HepG2 (cell line): ENCODE measurements around the gene TPRX1. TPM values are rescaled to one million over a fixed set of nuclear protein-coding genes. Genes with fewer than 3 reads are reported as not detected.

ENCODE experiments used
- ATAC-seq: fragments of 200-7000 bp; cut with Tn5 transposase; 3 replicates; pipeline ENCODE4 v1.9.1; 2020; ENCODE audit warnings: mild to moderate bottlenecking, moderate library complexity
- BruUV-seq: library from RNA; stranded (reverse); fragments of 400-500 nt; replicated peaks from 2 replicates; lab custom pipeline; 2021; lab: Mats Ljungman, UMichigan
- CTCF ChIA-PET: fragments of 300-600 bp; formaldehyde crosslinking; extraction: SDS; loops from one replicate; lab custom pipeline; 2021; ENCODE audit warnings: low total read pairs, inconsistent platforms, low intra/inter-chr PET ratio; lab: Yijun Ruan, JAX
- POLR2A ChIA-PET: fragments of 350-600 bp; sonication (Branson Sonifier 250); formaldehyde crosslinking; loops from one replicate; lab custom pipeline; 2020; ENCODE audit warnings: antibody characterized with exemption, inconsistent platforms; lab: Yijun Ruan, JAX
- DNase-seq: peaks from one replicate; pipeline ENCODE4 v3.0.0-alpha.2; 2015; ENCODE audit warnings: low spot score
- FAIRE-seq: peaks from 3 replicates; lab custom pipeline; 2011; peaks lifted over from hg19 to GRCh38; lab: Jason Lieb, UNC
- H2AFZ ChIP-seq: one replicate; pipeline ENCODE4 v1.6.1; 2011; ENCODE audit warnings: low read length, inconsistent platforms
- H3K27ac ChIP-seq: fragments of 300-600 bp; 3 replicates; pipeline ENCODE4 v1.8.0; 2011; ENCODE audit warnings: mixed run types, mild to moderate bottlenecking, mixed read lengths, low read length, inconsistent platforms; ENCODE audit not compliant: insufficient read depth; ENCODE audit errors: extremely low read length
- H3K27me3 ChIP-seq, 2 experiments: fragments of 200-600 bp in 1 of 2; 2 replicates in 1 of 2; 3 replicates in 1 of 2; pipeline versions ENCODE4 v1.6.0 to v1.8.0; 2011; ENCODE audit warnings: low read length in 2 of 2, mild to moderate bottlenecking in 2 of 2, moderate library complexity in 2 of 2, inconsistent platforms in 1 of 2; ENCODE audit not compliant: insufficient read depth in 2 of 2, control insufficient read depth in 1 of 2
- H3K36me3 ChIP-seq, 2 experiments: fragments of 200-600 bp in 1 of 2; replicated peaks in 1 of 2; 2 replicates in 1 of 2; 3 replicates in 1 of 2; pipeline versions ENCODE4 v1.5.1 to v1.8.0; 2011; ENCODE audit warnings: low read length in 2 of 2, inconsistent platforms in 1 of 2; ENCODE audit not compliant: insufficient read depth in 2 of 2, control insufficient read depth in 1 of 2
- H3K4me1 ChIP-seq: 2 replicates; pipeline ENCODE4 v1.5.1; 2012; ENCODE audit warnings: low read length, inconsistent platforms; ENCODE audit not compliant: insufficient read depth
- H3K4me2 ChIP-seq: 2 replicates; pipeline ENCODE4 v1.6.0; 2011; ENCODE audit warnings: low read depth, low read length, inconsistent platforms
- H3K4me3 ChIP-seq, 3 experiments: fragments of 200-600 bp in 1 of 3; sonication (generic), shearing (Covaris generic) in 1 of 3; replicated peaks in 1 of 3; 2 replicates each; pipeline ENCODE4 v1.5.1; 2011 to 2016; ENCODE audit warnings: low read length in 3 of 3, inconsistent platforms in 2 of 3, low read depth in 2 of 3, mild to moderate bottlenecking in 2 of 3, control low read depth in 1 of 3, mixed read lengths in 1 of 3; ENCODE audit not compliant: insufficient read depth in 1 of 3
- H3K79me2 ChIP-seq: one replicate; pipeline ENCODE4 v1.6.1; 2011; ENCODE audit warnings: low read length, inconsistent platforms; ENCODE audit not compliant: insufficient read depth
- H3K9ac ChIP-seq: 2 replicates; pipeline ENCODE4 v1.6.0; 2011; ENCODE audit warnings: mild to moderate bottlenecking, low read depth, low read length, inconsistent platforms; ENCODE audit not compliant: insufficient read depth
- H3K9me3 ChIP-seq: 2 replicates; pipeline ENCODE4 v1.5.1; 2012; ENCODE audit warnings: mild to moderate bottlenecking, low read length
- H4K20me1 ChIP-seq: 2 replicates; pipeline ENCODE4 v1.6.0; 2011; ENCODE audit warnings: inconsistent platforms, mild to moderate bottlenecking, low read length, moderate library complexity; ENCODE audit not compliant: insufficient read depth
- AGO1 ChIP-seq: fragments of 200-400 bp; formaldehyde crosslinking; IDR thresholded peaks from 2 replicates; pipeline ENCODE4 v1.6.1; 2017; ENCODE audit warnings: mild to moderate bottlenecking, low read depth, low read length, moderate library complexity; ENCODE audit not compliant: poor library complexity, severe bottlenecking
- ARID2 ChIP-seq: sonication (generic); formaldehyde crosslinking; IDR thresholded peaks from 2 replicates; pipeline ENCODE4 v1.8.1; 2022; ENCODE audit warnings: mild to moderate bottlenecking, missing genetic modification reagents, borderline replicate concordance
- ATM ChIP-seq: fragments of 450-650 bp; IDR thresholded peaks from 2 replicates; pipeline ENCODE4 v1.7.1; 2017; ENCODE audit warnings: mild to moderate bottlenecking, borderline replicate concordance
- CBFB ChIP-seq: sonication (generic); formaldehyde crosslinking; IDR thresholded peaks from 2 replicates; pipeline ENCODE4 v1.4.0; 2020; ENCODE audit warnings: missing genetic modification reagents
- CEBPG ChIP-seq: IDR thresholded peaks from 2 replicates; pipeline ENCODE4 v1.6.1; 2016
- NFKBIZ ChIP-seq: IDR thresholded peaks from 2 replicates; pipeline ENCODE4 v1.6.1; 2018; ENCODE audit warnings: missing genetic modification reagents, missing compliant biosample characterization
- NR2F1 ChIP-seq, 2 experiments: fragments of 450-650 bp in 1 of 2; formaldehyde crosslinking in 1 of 2; IDR thresholded peaks; 2 replicates each; pipeline versions ENCODE4 v1.5.0 to v1.6.1; 2016 to 2020; ENCODE audit warnings: mild to moderate bottlenecking in 1 of 2, missing compliant biosample characterization in 1 of 2, missing genetic modification reagents in 1 of 2, moderate library complexity in 1 of 2
- ZNF256 ChIP-seq: sonication (generic); formaldehyde crosslinking; conservative IDR thresholded peaks from 2 replicates; pipeline ENCODE4 v1.4.0; 2020; ENCODE audit warnings: missing genetic modification reagents
- WGBS: methylation state at CpG from one replicate; pipeline ENCODE4 v1.1.6; 2017; ENCODE audit warnings: low lambda C conversion rate; 5-methylcytosine and 5-hydroxymethylcytosine counted together
- in situ Hi-C: cut with HindIII; loops from 2 replicates; pipeline ENCODE4 v1.10.0; 2017; ENCODE audit warnings: low pct_unique_long_range_greater_than_20kb; ENCODE audit not compliant: extremely low pct_ligation_motif_present
- intact Hi-C: fragments of 100-400 bp; cut with micrococcal nuclease; formaldehyde crosslinking; loops from one replicate; pipeline ENCODE4 v1.10.0; 2022; ENCODE audit not compliant: unreplicated experiment
- polyA plus RNA-seq, 8 experiments: library from polyadenylated mRNA; depleted of rRNA in 3 of 8; stranded (reverse) in 7 of 8; unstranded in 1 of 8; fragments of >200 nt; fragmentation: Illumina TruSeq in 4 of 8; extraction: Trizol in 4 of 8; gene quantifications; 2 replicates each; pipeline versions ENCODE4 v1.2.1 to v1.2.3, GENCODE V29; 2011 to 2016; ENCODE audit warnings: low read depth in 4 of 8, missing spikeins in 1 of 8, mixed read lengths in 1 of 8; ENCODE audit not compliant: insufficient read depth in 1 of 8
- total RNA-seq, 5 experiments: library from RNA; depleted of rRNA; stranded (reverse); fragments of >200 nt; fragmentation: Illumina TruSeq; extraction: Trizol; gene quantifications; 2 replicates each; pipeline ENCODE4 v1.2.3, GENCODE V29; 2016; ENCODE audit warnings: low read depth in 1 of 5
- TF ChIP-seq, protein P1 (sequence below): sonication (generic); formaldehyde crosslinking; IDR thresholded peaks from 2 replicates; pipeline ENCODE4 v1.4.0; 2020; ENCODE audit warnings: missing genetic modification reagents, borderline replicate concordance
- TF ChIP-seq, protein P2 (sequence below): IDR thresholded peaks from 2 replicates; pipeline ENCODE4 v1.6.1; 2012; ENCODE audit warnings: inconsistent platforms
- TF ChIP-seq, protein P3 (sequence below): sonication (generic); formaldehyde crosslinking; IDR thresholded peaks from 2 replicates; pipeline ENCODE4 v1.4.0; 2020; ENCODE audit warnings: mild to moderate bottlenecking, missing genetic modification reagents
- TF ChIP-seq, protein P4 (sequence below): sonication (generic); formaldehyde crosslinking; IDR thresholded peaks from 2 replicates; pipeline ENCODE4 v1.5.1; 2020; ENCODE audit warnings: missing genetic modification reagents, mild to moderate bottlenecking, borderline replicate concordance

TPRX1 gene
- total and polyA plus RNA-seq, 2 of the 13 experiments (the other 11 are each of a cell fraction or from before 2014, with no cell fraction given): not detected

DNA sequence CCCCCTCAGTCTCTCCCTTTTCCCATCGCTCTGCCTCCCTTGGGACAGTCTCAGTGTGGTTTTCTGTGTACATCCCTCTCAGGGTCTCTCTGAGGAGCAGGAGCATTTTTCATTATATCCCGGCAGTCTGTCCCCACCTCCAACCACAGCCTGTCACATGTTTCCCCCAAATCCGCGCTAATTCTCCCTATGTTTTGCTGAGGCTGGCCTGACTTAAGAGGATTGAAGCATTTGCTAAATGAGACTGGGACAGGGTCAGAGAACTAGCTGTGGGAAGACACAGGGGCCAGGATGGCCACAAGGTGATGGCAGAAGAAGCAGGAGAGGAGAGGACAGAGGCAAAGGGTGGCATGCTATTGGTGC is 5.5 kb downstream of the TPRX1 start:
- ChIA-PET CTCF (no interaction called here), POLR2A (no interaction called here)
- 32% methylated on average over 4 of the region's 4 CpGs for WGBS
- H3K4me1 ChIP-seq: no peaks in the 10 kb centered on the region
- no peak overlapping the region for H3K27ac ChIP-seq
- no peaks in the 10 kb centered on the region for H3K36me3 ChIP-seq
- in situ Hi-C loops: no loop called here
- ATAC-seq (no peak), FAIRE-seq (no peak), DNase-seq (no peak)
- no peaks in the 10 kb centered on the region for H3K79me2 ChIP-seq
- no peak overlapping the region for H2AFZ ChIP-seq
- no peak overlapping the region for H3K9ac ChIP-seq
- no peak overlapping the region for H3K4me3 ChIP-seq
- H4K20me1 ChIP-seq: no peaks in the 10 kb centered on the region
- intact Hi-C loops: no loop called here
- peaks cover 0 to 13% of the 10 kb centered on the region in 2 experiments; a peak in 2 of 5 replicates for H3K27me3 ChIP-seq
- BruUV-seq: no TSS peak
- H3K4me2 ChIP-seq: no peak overlapping the region
- no peak for TF ChIP-seq ATM
- no peak for TF ChIP-seq AGO1
- TF ChIP-seq, protein P1, sequence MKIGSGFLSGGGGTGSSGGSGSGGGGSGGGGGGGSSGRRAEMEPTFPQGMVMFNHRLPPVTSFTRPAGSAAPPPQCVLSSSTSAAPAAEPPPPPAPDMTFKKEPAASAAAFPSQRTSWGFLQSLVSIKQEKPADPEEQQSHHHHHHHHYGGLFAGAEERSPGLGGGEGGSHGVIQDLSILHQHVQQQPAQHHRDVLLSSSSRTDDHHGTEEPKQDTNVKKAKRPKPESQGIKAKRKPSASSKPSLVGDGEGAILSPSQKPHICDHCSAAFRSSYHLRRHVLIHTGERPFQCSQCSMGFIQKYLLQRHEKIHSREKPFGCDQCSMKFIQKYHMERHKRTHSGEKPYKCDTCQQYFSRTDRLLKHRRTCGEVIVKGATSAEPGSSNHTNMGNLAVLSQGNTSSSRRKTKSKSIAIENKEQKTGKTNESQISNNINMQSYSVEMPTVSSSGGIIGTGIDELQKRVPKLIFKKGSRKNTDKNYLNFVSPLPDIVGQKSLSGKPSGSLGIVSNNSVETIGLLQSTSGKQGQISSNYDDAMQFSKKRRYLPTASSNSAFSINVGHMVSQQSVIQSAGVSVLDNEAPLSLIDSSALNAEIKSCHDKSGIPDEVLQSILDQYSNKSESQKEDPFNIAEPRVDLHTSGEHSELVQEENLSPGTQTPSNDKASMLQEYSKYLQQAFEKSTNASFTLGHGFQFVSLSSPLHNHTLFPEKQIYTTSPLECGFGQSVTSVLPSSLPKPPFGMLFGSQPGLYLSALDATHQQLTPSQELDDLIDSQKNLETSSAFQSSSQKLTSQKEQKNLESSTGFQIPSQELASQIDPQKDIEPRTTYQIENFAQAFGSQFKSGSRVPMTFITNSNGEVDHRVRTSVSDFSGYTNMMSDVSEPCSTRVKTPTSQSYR (CRISPR knock-in tag): no peak
- TF ChIP-seq, protein P2, sequence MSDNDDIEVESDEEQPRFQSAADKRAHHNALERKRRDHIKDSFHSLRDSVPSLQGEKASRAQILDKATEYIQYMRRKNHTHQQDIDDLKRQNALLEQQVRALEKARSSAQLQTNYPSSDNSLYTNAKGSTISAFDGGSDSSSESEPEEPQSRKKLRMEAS: no peak
- no peak for TF ChIP-seq ARID2 (CRISPR knock-in tag)
- no peak for TF ChIP-seq CEBPG (CRISPR knock-in tag)
- no peak for TF ChIP-seq NFKBIZ (CRISPR knock-in tag)
- no peak for TF ChIP-seq NR2F1 (CRISPR knock-in tag; IDR thresholded peaks at IDR 0.05)
- no peak for TF ChIP-seq CBFB (CRISPR knock-in tag)
- TF ChIP-seq, protein P3, sequence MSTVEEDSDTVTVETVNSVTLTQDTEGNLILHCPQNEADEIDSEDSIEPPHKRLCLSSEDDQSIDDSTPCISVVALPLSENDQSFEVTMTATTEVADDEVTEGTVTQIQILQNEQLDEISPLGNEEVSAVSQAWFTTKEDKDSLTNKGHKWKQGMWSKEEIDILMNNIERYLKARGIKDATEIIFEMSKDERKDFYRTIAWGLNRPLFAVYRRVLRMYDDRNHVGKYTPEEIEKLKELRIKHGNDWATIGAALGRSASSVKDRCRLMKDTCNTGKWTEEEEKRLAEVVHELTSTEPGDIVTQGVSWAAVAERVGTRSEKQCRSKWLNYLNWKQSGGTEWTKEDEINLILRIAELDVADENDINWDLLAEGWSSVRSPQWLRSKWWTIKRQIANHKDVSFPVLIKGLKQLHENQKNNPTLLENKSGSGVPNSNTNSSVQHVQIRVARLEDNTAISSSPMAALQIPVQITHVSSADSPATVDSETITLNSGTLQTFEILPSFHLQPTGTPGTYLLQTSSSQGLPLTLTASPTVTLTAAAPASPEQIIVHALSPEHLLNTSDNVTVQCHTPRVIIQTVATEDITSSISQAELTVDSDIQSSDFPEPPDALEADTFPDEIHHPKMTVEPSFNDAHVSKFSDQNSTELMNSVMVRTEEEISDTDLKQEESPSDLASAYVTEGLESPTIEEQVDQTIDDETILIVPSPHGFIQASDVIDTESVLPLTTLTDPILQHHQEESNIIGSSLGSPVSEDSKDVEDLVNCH (CRISPR knock-in tag): no peak
- TF ChIP-seq, protein P4, sequence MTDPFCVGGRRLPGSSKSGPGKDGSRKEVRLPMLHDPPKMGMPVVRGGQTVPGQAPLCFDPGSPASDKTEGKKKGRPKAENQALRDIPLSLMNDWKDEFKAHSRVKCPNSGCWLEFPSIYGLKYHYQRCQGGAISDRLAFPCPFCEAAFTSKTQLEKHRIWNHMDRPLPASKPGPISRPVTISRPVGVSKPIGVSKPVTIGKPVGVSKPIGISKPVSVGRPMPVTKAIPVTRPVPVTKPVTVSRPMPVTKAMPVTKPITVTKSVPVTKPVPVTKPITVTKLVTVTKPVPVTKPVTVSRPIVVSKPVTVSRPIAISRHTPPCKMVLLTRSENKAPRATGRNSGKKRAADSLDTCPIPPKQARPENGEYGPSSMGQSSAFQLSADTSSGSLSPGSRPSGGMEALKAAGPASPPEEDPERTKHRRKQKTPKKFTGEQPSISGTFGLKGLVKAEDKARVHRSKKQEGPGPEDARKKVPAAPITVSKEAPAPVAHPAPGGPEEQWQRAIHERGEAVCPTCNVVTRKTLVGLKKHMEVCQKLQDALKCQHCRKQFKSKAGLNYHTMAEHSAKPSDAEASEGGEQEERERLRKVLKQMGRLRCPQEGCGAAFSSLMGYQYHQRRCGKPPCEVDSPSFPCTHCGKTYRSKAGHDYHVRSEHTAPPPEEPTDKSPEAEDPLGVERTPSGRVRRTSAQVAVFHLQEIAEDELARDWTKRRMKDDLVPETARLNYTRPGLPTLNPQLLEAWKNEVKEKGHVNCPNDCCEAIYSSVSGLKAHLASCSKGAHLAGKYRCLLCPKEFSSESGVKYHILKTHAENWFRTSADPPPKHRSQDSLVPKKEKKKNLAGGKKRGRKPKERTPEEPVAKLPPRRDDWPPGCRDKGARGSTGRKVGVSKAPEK: no peak
- no peak for TF ChIP-seq ZNF256 (CRISPR knock-in tag)
- H3K9me3 ChIP-seq: no peaks in the 10 kb centered on the region
